WTC11 (cell line): ENCODE measurements around the gene ELOF1.
"Not testable (repeated sequence)": the region's sequence is repeated elsewhere in the genome, so short reads cannot be mapped to it uniquely, and the experiment has no call there.

Experiments used
- CREB1 ChIP-seq: sonication (generic); formaldehyde crosslinking; IDR thresholded peaks from 2 replicates; pipeline ENCODE4 v1.8.0; 2023; ENCODE audit warnings: mild to moderate bottlenecking, missing genetic modification reagents
- TF ChIP-seq, protein P1 (sequence below): sonication (generic); formaldehyde crosslinking; IDR thresholded peaks from 2 replicates; pipeline ENCODE4 v1.8.0; 2023; ENCODE audit warnings: missing genetic modification reagents, mild to moderate bottlenecking, borderline replicate concordance
- TF ChIP-seq, protein P2 (sequence below): fragments of 200-600 bp; IDR thresholded peaks from 2 replicates; pipeline ENCODE4 v1.8.0; 2022; ENCODE audit warnings: antibody characterized with exemption

DNA sequence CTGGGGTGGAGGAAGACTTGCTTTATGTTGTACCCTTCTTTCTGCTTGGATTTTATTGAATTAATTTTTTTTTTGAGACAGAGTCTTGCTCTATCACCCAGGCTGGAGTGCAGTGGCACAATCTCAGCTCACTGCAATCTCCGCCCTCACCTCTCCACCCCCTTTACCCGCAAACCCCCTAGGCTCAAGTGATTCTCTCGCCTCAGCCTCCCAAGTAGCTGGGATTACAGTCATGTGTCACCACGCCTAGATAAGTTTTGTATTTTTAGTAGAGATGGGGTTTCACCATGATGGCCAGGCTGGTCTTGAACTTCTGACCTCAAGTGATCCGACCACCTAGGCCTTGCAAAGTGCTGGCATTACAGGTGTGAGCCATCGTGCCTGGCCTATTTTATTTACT lies 14.3 kb upstream of the ELOF1 start:
- TF ChIP-seq, protein P1, sequence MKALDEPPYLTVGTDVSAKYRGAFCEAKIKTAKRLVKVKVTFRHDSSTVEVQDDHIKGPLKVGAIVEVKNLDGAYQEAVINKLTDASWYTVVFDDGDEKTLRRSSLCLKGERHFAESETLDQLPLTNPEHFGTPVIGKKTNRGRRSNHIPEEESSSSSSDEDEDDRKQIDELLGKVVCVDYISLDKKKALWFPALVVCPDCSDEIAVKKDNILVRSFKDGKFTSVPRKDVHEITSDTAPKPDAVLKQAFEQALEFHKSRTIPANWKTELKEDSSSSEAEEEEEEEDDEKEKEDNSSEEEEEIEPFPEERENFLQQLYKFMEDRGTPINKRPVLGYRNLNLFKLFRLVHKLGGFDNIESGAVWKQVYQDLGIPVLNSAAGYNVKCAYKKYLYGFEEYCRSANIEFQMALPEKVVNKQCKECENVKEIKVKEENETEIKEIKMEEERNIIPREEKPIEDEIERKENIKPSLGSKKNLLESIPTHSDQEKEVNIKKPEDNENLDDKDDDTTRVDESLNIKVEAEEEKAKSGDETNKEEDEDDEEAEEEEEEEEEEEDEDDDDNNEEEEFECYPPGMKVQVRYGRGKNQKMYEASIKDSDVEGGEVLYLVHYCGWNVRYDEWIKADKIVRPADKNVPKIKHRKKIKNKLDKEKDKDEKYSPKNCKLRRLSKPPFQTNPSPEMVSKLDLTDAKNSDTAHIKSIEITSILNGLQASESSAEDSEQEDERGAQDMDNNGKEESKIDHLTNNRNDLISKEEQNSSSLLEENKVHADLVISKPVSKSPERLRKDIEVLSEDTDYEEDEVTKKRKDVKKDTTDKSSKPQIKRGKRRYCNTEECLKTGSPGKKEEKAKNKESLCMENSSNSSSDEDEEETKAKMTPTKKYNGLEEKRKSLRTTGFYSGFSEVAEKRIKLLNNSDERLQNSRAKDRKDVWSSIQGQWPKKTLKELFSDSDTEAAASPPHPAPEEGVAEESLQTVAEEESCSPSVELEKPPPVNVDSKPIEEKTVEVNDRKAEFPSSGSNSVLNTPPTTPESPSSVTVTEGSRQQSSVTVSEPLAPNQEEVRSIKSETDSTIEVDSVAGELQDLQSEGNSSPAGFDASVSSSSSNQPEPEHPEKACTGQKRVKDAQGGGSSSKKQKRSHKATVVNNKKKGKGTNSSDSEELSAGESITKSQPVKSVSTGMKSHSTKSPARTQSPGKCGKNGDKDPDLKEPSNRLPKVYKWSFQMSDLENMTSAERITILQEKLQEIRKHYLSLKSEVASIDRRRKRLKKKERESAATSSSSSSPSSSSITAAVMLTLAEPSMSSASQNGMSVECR (CRISPR knock-in tag): not testable (repeated sequence)
- TF ChIP-seq, protein P2, sequence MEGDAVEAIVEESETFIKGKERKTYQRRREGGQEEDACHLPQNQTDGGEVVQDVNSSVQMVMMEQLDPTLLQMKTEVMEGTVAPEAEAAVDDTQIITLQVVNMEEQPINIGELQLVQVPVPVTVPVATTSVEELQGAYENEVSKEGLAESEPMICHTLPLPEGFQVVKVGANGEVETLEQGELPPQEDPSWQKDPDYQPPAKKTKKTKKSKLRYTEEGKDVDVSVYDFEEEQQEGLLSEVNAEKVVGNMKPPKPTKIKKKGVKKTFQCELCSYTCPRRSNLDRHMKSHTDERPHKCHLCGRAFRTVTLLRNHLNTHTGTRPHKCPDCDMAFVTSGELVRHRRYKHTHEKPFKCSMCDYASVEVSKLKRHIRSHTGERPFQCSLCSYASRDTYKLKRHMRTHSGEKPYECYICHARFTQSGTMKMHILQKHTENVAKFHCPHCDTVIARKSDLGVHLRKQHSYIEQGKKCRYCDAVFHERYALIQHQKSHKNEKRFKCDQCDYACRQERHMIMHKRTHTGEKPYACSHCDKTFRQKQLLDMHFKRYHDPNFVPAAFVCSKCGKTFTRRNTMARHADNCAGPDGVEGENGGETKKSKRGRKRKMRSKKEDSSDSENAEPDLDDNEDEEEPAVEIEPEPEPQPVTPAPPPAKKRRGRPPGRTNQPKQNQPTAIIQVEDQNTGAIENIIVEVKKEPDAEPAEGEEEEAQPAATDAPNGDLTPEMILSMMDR: not testable (repeated sequence)
- TF ChIP-seq CREB1: not testable (repeated sequence)
